Keratinocyte (primary cell): ENCODE measurements around the gene CNOT6. TPM values are rescaled to one million over a fixed set of nuclear protein-coding genes. Genes with fewer than 3 reads are reported as not detected.

Experiments
- DNase-seq: peaks from one replicate; pipeline ENCODE4 v3.0.0-alpha.2; 2011; ENCODE audit warnings: low read depth, missing footprints, low spot score
- FAIRE-seq: peaks from 2 replicates; lab custom pipeline; 2011; peaks lifted over from hg19 to GRCh38; lab: Jason Lieb, UNC
- H2AFZ ChIP-seq: 2 replicates; pipeline ENCODE4 v1.6.0; 2012; ENCODE audit warnings: low read length, control low read depth, inconsistent platforms; ENCODE audit not compliant: control insufficient read depth
- H3K27ac ChIP-seq: 2 replicates; pipeline ENCODE4 v1.5.1; 2011; ENCODE audit warnings: low read length; ENCODE audit not compliant: control insufficient read depth, insufficient read depth
- H3K27me3 ChIP-seq: 3 replicates; pipeline ENCODE4 v1.6.0; 2011; ENCODE audit warnings: low read length; ENCODE audit not compliant: control insufficient read depth, insufficient read depth; ENCODE audit errors: extremely low read depth
- H3K36me3 ChIP-seq, 2 experiments: 2 replicates in 1 of 2; 3 replicates in 1 of 2; pipeline ENCODE4 v1.5.1; 2011; ENCODE audit warnings: low read length in 2 of 2, mild to moderate bottlenecking in 1 of 2; ENCODE audit not compliant: control insufficient read depth in 2 of 2, insufficient read depth in 2 of 2; ENCODE audit errors: extremely low read depth in 1 of 2
- H3K4me1 ChIP-seq: 3 replicates; pipeline ENCODE4 v1.5.1; 2011; ENCODE audit warnings: low read length; ENCODE audit not compliant: control insufficient read depth, insufficient read depth; ENCODE audit errors: extremely low read depth
- H3K4me2 ChIP-seq: 3 replicates; pipeline ENCODE4 v1.6.0; 2011; ENCODE audit warnings: low read depth, low read length; ENCODE audit not compliant: control insufficient read depth, insufficient read depth; ENCODE audit errors: extremely low read depth
- H3K4me3 ChIP-seq, 3 experiments: fragments of 200-600 bp in 1 of 3; sonication (generic) in 1 of 3; 2 replicates in 2 of 3; 3 replicates in 1 of 3; pipeline ENCODE4 v1.5.1; 2011 to 2016; ENCODE audit warnings: low read length in 3 of 3, mild to moderate bottlenecking in 3 of 3, control low read depth in 2 of 3, inconsistent platforms in 1 of 3, low read depth in 1 of 3, mixed read lengths in 1 of 3, mixed run types in 1 of 3, moderate library complexity in 1 of 3; ENCODE audit not compliant: control insufficient read depth in 2 of 3, insufficient read depth in 2 of 3; ENCODE audit errors: extremely low read depth in 1 of 3
- H3K79me2 ChIP-seq: 2 replicates; pipeline ENCODE4 v1.6.0; 2012; ENCODE audit warnings: low read length; ENCODE audit not compliant: control insufficient read depth, insufficient read depth
- H3K9ac ChIP-seq: 3 replicates; pipeline ENCODE4 v1.6.0; 2011; ENCODE audit warnings: low read length; ENCODE audit not compliant: control insufficient read depth, insufficient read depth; ENCODE audit errors: extremely low read depth
- H3K9me1 ChIP-seq: 3 replicates; pipeline ENCODE4 v1.6.0; 2011; ENCODE audit warnings: low read length; ENCODE audit not compliant: control insufficient read depth, insufficient read depth; ENCODE audit errors: extremely low read depth
- H3K9me3 ChIP-seq: 2 replicates; pipeline ENCODE4 v1.5.1; 2012; ENCODE audit warnings: low read depth, low read length; ENCODE audit not compliant: control insufficient read depth
- H4K20me1 ChIP-seq: 3 replicates; pipeline ENCODE4 v1.6.0; 2011; ENCODE audit warnings: low read length; ENCODE audit not compliant: control insufficient read depth, insufficient read depth; ENCODE audit errors: extremely low read depth
- CTCF ChIP-seq, 3 experiments: IDR thresholded peaks in 1 of 3; conservative IDR thresholded peaks in 1 of 3; optimal IDR thresholded peaks in 1 of 3; 2 replicates in 2 of 3; 3 replicates in 1 of 3; pipeline versions ENCODE3 to v1.5.1; 2011; ENCODE audit warnings: low read length in 3 of 3, mild to moderate bottlenecking in 3 of 3, moderate library complexity in 2 of 3, control low read depth in 1 of 3, inconsistent platforms in 1 of 3; ENCODE audit not compliant: insufficient read depth in 2 of 3; ENCODE audit errors: extremely low read depth in 1 of 3
- EZH2 ChIP-seq: IDR thresholded peaks from one replicate; pipeline ENCODE4 v1.6.1; 2012; ENCODE audit warnings: inconsistent platforms, mild to moderate bottlenecking, low read length, moderate library complexity
- dilution Hi-C: fragments of 300-500 bp; cut with MboI; formaldehyde crosslinking; loops from one replicate; pipeline ENCODE4 v1.7.0; 2020; ENCODE audit warnings: low sequenced_read_pairs; ENCODE audit not compliant: extremely low pct_ligation_motif_present
- polyA plus RNA-seq, 5 experiments: library from polyadenylated mRNA; depleted of rRNA in 3 of 5; stranded (reverse) in 3 of 5; stranded (forward) in 1 of 5; unstranded in 1 of 5; fragments of >200 nt; gene quantifications; 1 replicate in 1 of 5; 2 replicates in 3 of 5; 3 replicates in 1 of 5; pipeline versions ENCODE4 v1.2.1 to v1.2.3, GENCODE V29; 2011 to 2012; ENCODE audit warnings: missing spikeins in 2 of 5, low read depth in 1 of 5, low replicate concordance in 1 of 5

CNOT6 gene
- polyA plus RNA-seq, 1 donor (not counting 4 experiments of a cell fraction or from before 2014, with no cell fraction given) = 29.7 TPM

- Histone ChIP-seq H3K9me1 (no peaks in the 10 kb centered on the region), H3K79me2 (no peaks in the 10 kb centered on the region), H3K4me3 (no peak overlapping the region), H3K36me3 (no peaks in the 10 kb centered on the region), H3K27me3 (peaks cover 29% of the 10 kb centered on the region), H4K20me1 (no peaks in the 10 kb centered on the region), H3K27ac (no peak overlapping the region), H3K9me3 (no peaks in the 10 kb centered on the region), H3K4me2 (no peak overlapping the region), H2AFZ (no peak overlapping the region), H3K9ac (no peak overlapping the region), H3K4me1 (no peaks in the 10 kb centered on the region)
- FAIRE-seq = no peak
- TF ChIP-seq CTCF (optimal IDR thresholded peaks at IDR 0.05 in 1 of 3, IDR thresholded peaks at IDR 0.05 in 1 of 3, conservative IDR thresholded peaks at IDR 0.05 in 1 of 3; ENCODE audit: extremely low read depth in 1 of 3, insufficient read depth in 2 of 3, low read length in 3 of 3) = no peak
- TF ChIP-seq EZH2 = no peak
- dilution Hi-C loops = no loop called here
- no peak for DNase-seq
Measured at GRCh38 chr5:180622910-180623309, 128.7 kb downstream of the CNOT6 start.

GRCh38 chr5:180623411-180623834, 129.2 kb downstream of the CNOT6 start:
- Histone ChIP-seq H3K9me3 (no peaks in the 10 kb centered on the region), H3K9me1 (no peaks in the 10 kb centered on the region), H3K79me2 (no peaks in the 10 kb centered on the region), H3K4me2 (no peak overlapping the region), H3K27ac (no peak overlapping the region), H2AFZ (no peak overlapping the region), H4K20me1 (no peaks in the 10 kb centered on the region), H3K4me3 (no peak overlapping the region), H3K27me3 (peaks cover 26% of the 10 kb centered on the region), H3K4me1 (no peaks in the 10 kb centered on the region), H3K36me3 (no peaks in the 10 kb centered on the region), H3K9ac (no peak overlapping the region)
- TF ChIP-seq EZH2 (no peak), CTCF (optimal IDR thresholded peaks at IDR 0.05 in 1 of 3, IDR thresholded peaks at IDR 0.05 in 1 of 3, conservative IDR thresholded peaks at IDR 0.05 in 1 of 3; ENCODE audit: extremely low read depth in 1 of 3, insufficient read depth in 2 of 3, low read length in 3 of 3) (no peak)
- dilution Hi-C loops = no loop called here
- FAIRE-seq (no peak), DNase-seq (no peak)
